ENCODE results near the gene FOSL2. TPM values are rescaled to one million over a fixed set of nuclear protein-coding genes. Genes with fewer than 3 reads are reported as not detected.

The FOSL2 gene
- total and polyA plus RNA-seq, 4 experiments from 2014 or later, result 4.7 to 6.7 (median 5.8) TPM

GRCh38 chr2:28457237-28457636 is 64.6 kb downstream of the FOSL2 start:
- intact Hi-C loops (cut with micrococcal nuclease), result no loop called here
- no peak overlapping the region for H3K27ac Mint-ChIP-seq
- POLR2A ChIA-PET (ENCODE audit: partially characterized antibody), result no interaction called here

GRCh38 chr2:28461056-28461455 is 68.4 kb downstream of the FOSL2 start:
- H3K27ac Mint-ChIP-seq, result peak overlapping the region in 1 of 7 donors; percentile 3
- Histone ChIP-seq H3K36me3 (ENCODE audit: insufficient read depth, low read length) (no peaks in the 10 kb centered on the region), H3K9me3 (ENCODE audit: control insufficient read depth in 1 of 2, low read length in 2 of 2) (no peaks in the 10 kb centered on the region), H3K27ac (ENCODE audit: low read depth, low read length) (no peak overlapping the region), H3K27me3 (ENCODE audit: insufficient read depth, low read length) (no peaks in the 10 kb centered on the region), H3K4me1 (ENCODE audit: insufficient read depth, low read length) (no peaks in the 10 kb centered on the region), H3K4me3 (ENCODE audit: low read length in 2 of 2) (no peak overlapping the region)
- DNase-seq, result no peak
- H3K4me1 Mint-ChIP-seq, result peaks cover 0 to 7% (median 3%) of the 10 kb centered on the region in 4 donors
- no peaks in the 10 kb centered on the region for H3K36me3 Mint-ChIP-seq
- H3K27me3 Mint-ChIP-seq, result peaks cover 2% of the 10 kb centered on the region in 2 donors
- POLR2A ChIA-PET (ENCODE audit: partially characterized antibody), result no interaction called here
- no peak overlapping the region for H3K4me3 Mint-ChIP-seq
- peaks cover 0 to 24% (median 8%) of the 10 kb centered on the region in 8 donors for H3K9me3 Mint-ChIP-seq
- intact Hi-C loops (cut with micrococcal nuclease), result no loop called here
- CTCF ChIA-PET (ENCODE audit: partially characterized antibody), result no interaction called here

More at GRCh38 chr2:28457237-28457636, 64.6 kb downstream of the FOSL2 start:
- H3K4me1 Mint-ChIP-seq, result peaks cover 0 to 6% (median 2%) of the 10 kb centered on the region in 4 donors
- Histone ChIP-seq H3K9me3 (ENCODE audit: control insufficient read depth in 1 of 2, low read length in 2 of 2) (no peaks in the 10 kb centered on the region), H3K27me3 (ENCODE audit: insufficient read depth, low read length) (no peaks in the 10 kb centered on the region), H3K4me3 (ENCODE audit: low read length in 2 of 2) (no peak overlapping the region), H3K36me3 (ENCODE audit: insufficient read depth, low read length) (no peaks in the 10 kb centered on the region), H3K27ac (ENCODE audit: low read depth, low read length) (no peak overlapping the region), H3K4me1 (ENCODE audit: insufficient read depth, low read length) (no peaks in the 10 kb centered on the region)
- H3K27me3 Mint-ChIP-seq, result no peaks in the 10 kb centered on the region
- H3K36me3 Mint-ChIP-seq, result no peaks in the 10 kb centered on the region
- no peak overlapping the region for H3K4me3 Mint-ChIP-seq
- DNase-seq, result no peak
- CTCF ChIA-PET (ENCODE audit: partially characterized antibody), result no interaction called here
- H3K9me3 Mint-ChIP-seq, result peaks cover 0 to 10% (median 3%) of the 10 kb centered on the region in 8 donors

- Mint-ChIP-seq H3K9me3 (peaks cover 0 to 24% (median 8%) of the 10 kb centered on the region in 8 donors), H3K4me3 (no peak overlapping the region), H3K36me3 (no peaks in the 10 kb centered on the region), H3K27ac (no peak overlapping the region), H3K4me1 (peaks cover 0 to 7% (median 3%) of the 10 kb centered on the region in 4 donors), H3K27me3 (peaks cover 2% of the 10 kb centered on the region in 2 donors)
- no peak overlapping the region for H3K4me3 ChIP-seq (ENCODE audit: low read length in 2 of 2)
- POLR2A ChIA-PET (ENCODE audit: partially characterized antibody), result no interaction called here
- intact Hi-C loops (cut with micrococcal nuclease), result no loop called here
- H3K27ac ChIP-seq (ENCODE audit: low read depth, low read length), result no peak overlapping the region
- H3K9me3 ChIP-seq (ENCODE audit: control insufficient read depth in 1 of 2, low read length in 2 of 2), result no peaks in the 10 kb centered on the region
- H3K4me1 ChIP-seq (ENCODE audit: insufficient read depth, low read length), result no peaks in the 10 kb centered on the region
- H3K27me3 ChIP-seq (ENCODE audit: insufficient read depth, low read length), result no peaks in the 10 kb centered on the region
- no peak for DNase-seq
- CTCF ChIA-PET (ENCODE audit: partially characterized antibody), result no interaction called here
- H3K36me3 ChIP-seq (ENCODE audit: insufficient read depth, low read length), result no peaks in the 10 kb centered on the region
Observed at GRCh38 chr2:28462122-28462521, 69.5 kb downstream of the FOSL2 start.

GRCh38 chr2:28463211-28463816 is 70.7 kb downstream of the FOSL2 start:
- Histone ChIP-seq H3K9me3 (ENCODE audit: control insufficient read depth in 1 of 2, low read length in 2 of 2) (no peaks in the 10 kb centered on the region), H3K36me3 (ENCODE audit: insufficient read depth, low read length) (no peaks in the 10 kb centered on the region), H3K4me1 (ENCODE audit: insufficient read depth, low read length) (no peaks in the 10 kb centered on the region), H3K4me3 (ENCODE audit: low read length in 2 of 2) (no peak overlapping the region), H3K27me3 (ENCODE audit: insufficient read depth, low read length) (no peaks in the 10 kb centered on the region), H3K27ac (ENCODE audit: low read depth, low read length) (no peak overlapping the region)
- H3K36me3 Mint-ChIP-seq, result no peaks in the 10 kb centered on the region
- H3K4me1 Mint-ChIP-seq, result peaks cover 0 to 7% (median 3%) of the 10 kb centered on the region in 4 donors
- ChIA-PET CTCF (ENCODE audit: partially characterized antibody) (interaction anchor here (1.5 kb wide), 1 partner anchor 11 kb away, joined by 3 read pairs; no protein-coding TSS in a partner anchor), POLR2A (ENCODE audit: partially characterized antibody) (no interaction called here)
- no peak for DNase-seq
- intact Hi-C loops (cut with micrococcal nuclease), result no loop called here
- peaks cover 2% of the 10 kb centered on the region in 2 donors for H3K27me3 Mint-ChIP-seq
- no peak overlapping the region for H3K27ac Mint-ChIP-seq
- peaks cover 0 to 24% (median 7%) of the 10 kb centered on the region in 8 donors for H3K9me3 Mint-ChIP-seq
- H3K4me3 Mint-ChIP-seq, result no peak overlapping the region

- Histone ChIP-seq H3K36me3 (ENCODE audit: insufficient read depth, low read length) (no peaks in the 10 kb centered on the region), H3K27ac (ENCODE audit: low read depth, low read length) (no peak overlapping the region), H3K27me3 (ENCODE audit: insufficient read depth, low read length) (no peaks in the 10 kb centered on the region), H3K4me3 (ENCODE audit: low read length in 2 of 2) (no peak overlapping the region), H3K4me1 (ENCODE audit: insufficient read depth, low read length) (no peaks in the 10 kb centered on the region), H3K9me3 (ENCODE audit: control insufficient read depth in 1 of 2, low read length in 2 of 2) (no peaks in the 10 kb centered on the region)
- H3K27me3 Mint-ChIP-seq, result peaks cover 2% of the 10 kb centered on the region in 2 donors
- CTCF ChIA-PET (ENCODE audit: partially characterized antibody), result interaction anchor here (1.5 kb wide), 1 partner anchor 11 kb away, joined by 3 read pairs; no protein-coding TSS in a partner anchor
- no peak for DNase-seq
- POLR2A ChIA-PET (ENCODE audit: partially characterized antibody), result no interaction called here
- H3K4me1 Mint-ChIP-seq, result peaks cover 0 to 7% (median 3%) of the 10 kb centered on the region in 4 donors
- H3K4me3 Mint-ChIP-seq, result no peak overlapping the region
- intact Hi-C loops (cut with micrococcal nuclease), result no loop called here
- no peaks in the 10 kb centered on the region for H3K36me3 Mint-ChIP-seq
- H3K9me3 Mint-ChIP-seq, result peaks cover 0 to 24% (median 7%) of the 10 kb centered on the region in 8 donors
- no peak overlapping the region for H3K27ac Mint-ChIP-seq
Observed at GRCh38 chr2:28463893-28464292, 71.2 kb downstream of the FOSL2 start.

GRCh38 chr2:28465148-28465885 is 72.7 kb downstream of the FOSL2 start:
- no peaks in the 10 kb centered on the region for H3K36me3 ChIP-seq (ENCODE audit: insufficient read depth, low read length)
- DNase-seq, result peak in 2 of 5 donors; percentile 3 to 16
- H3K36me3 Mint-ChIP-seq, result no peaks in the 10 kb centered on the region
- POLR2A ChIA-PET (ENCODE audit: partially characterized antibody), result no interaction called here
- H3K9me3 ChIP-seq (ENCODE audit: control insufficient read depth in 1 of 2, low read length in 2 of 2), result no peaks in the 10 kb centered on the region
- CTCF ChIA-PET (ENCODE audit: partially characterized antibody), result no interaction called here
- peaks cover 4% of the 10 kb centered on the region for H3K4me1 ChIP-seq (ENCODE audit: insufficient read depth, low read length)
- H3K27ac ChIP-seq (ENCODE audit: low read depth, low read length), result no peak overlapping the region
- H3K4me1 Mint-ChIP-seq, result peaks cover 5 to 17% (median 10%) of the 10 kb centered on the region in 4 donors
- H3K4me3 ChIP-seq (ENCODE audit: low read length in 2 of 2), result no peak overlapping the region
- intact Hi-C loops (cut with micrococcal nuclease), result no loop called here
- H3K27ac Mint-ChIP-seq, result peak overlapping the region in 2 of 7 donors; percentile 13 to 14
- no peak overlapping the region for H3K4me3 Mint-ChIP-seq
- H3K27me3 Mint-ChIP-seq, result peaks cover 2% of the 10 kb centered on the region in 2 donors
- H3K27me3 ChIP-seq (ENCODE audit: insufficient read depth, low read length), result no peaks in the 10 kb centered on the region
- H3K9me3 Mint-ChIP-seq, result peaks cover 0 to 24% (median 7%) of the 10 kb centered on the region in 8 donors

Measured in CD4-positive, alpha-beta memory T cell (primary cell).